SIG-M5 treated with dmso at 0.1 percent for 504 hours (cell line): ENCODE data around the gene RRAGC.
A peak's percentile ranks its signal among the peaks of the same experiment; 100 is the strongest.

ENCODE experiments used
- DNase-seq: peaks from one replicate; lab custom pipeline; 2025; ENCODE audit not compliant: unreplicated experiment; lab: John Stamatoyannopoulos, UW

Gene RRAGC

GRCh38 chr1:38859561-38860453 is at the start of gene RRAGC:
RRAGC (minus strand) TSS chr1:38859772; CDS start chr1:38859646, 126 bp downstream.
- DNase-seq = peak; percentile 95

- DNase-seq = no peak
Observed at GRCh38 chr1:38908821-38909220, 49.2 kb upstream of the RRAGC start.

- no peak for DNase-seq
Observed at GRCh38 chr1:38905985-38906384, 46.4 kb upstream of the RRAGC start.

GRCh38 chr1:38899560-38899959 is 40.0 kb upstream of the RRAGC start:
- DNase-seq = no peak

GRCh38 chr1:38898653-38899230 is 39.2 kb upstream of the RRAGC start:
- no peak for DNase-seq

- no peak for DNase-seq
Observed at GRCh38 chr1:38896169-38896568, 36.6 kb upstream of the RRAGC start.

- no peak for DNase-seq
Observed at GRCh38 chr1:38892976-38893375, 33.4 kb upstream of the RRAGC start.

GRCh38 chr1:38891753-38892152 is 32.2 kb upstream of the RRAGC start:
- DNase-seq = no peak

- DNase-seq = no peak
Observed at GRCh38 chr1:38889589-38889988, 30.0 kb upstream of the RRAGC start.

- no peak for DNase-seq
Observed at GRCh38 chr1:38888423-38889333, 29.1 kb upstream of the RRAGC start.

- DNase-seq = no peak
Observed at GRCh38 chr1:38885092-38885491, 25.5 kb upstream of the RRAGC start.

- DNase-seq = no peak
Observed at GRCh38 chr1:38881487-38881886, 21.9 kb upstream of the RRAGC start, which contains the start of gene GJA9. GJA9 (minus strand) TSS chr1:38881587; CDS start chr1:38876098, 5,489 bp downstream.

- no peak for DNase-seq
Observed at GRCh38 chr1:38875811-38876210, 16.2 kb upstream of the RRAGC start.

- peak; percentile 89 for DNase-seq
Observed at GRCh38 chr1:38873027-38873969, 13.7 kb upstream of the RRAGC start, which contains the start of gene MYCBP. MYCBP (minus strand) TSS chr1:38873348; CDS start chr1:38873305, 43 bp downstream.

- peak; percentile 40 for DNase-seq
Observed at GRCh38 chr1:38872401-38873026, 12.9 kb upstream of the RRAGC start.

GRCh38 chr1:38870996-38871395 is 11.4 kb upstream of the RRAGC start:
- no peak for DNase-seq

- no peak for DNase-seq
Observed at GRCh38 chr1:38867208-38867607, 7.6 kb upstream of the RRAGC start.

GRCh38 chr1:38865112-38865715 is 5.6 kb upstream of the RRAGC start:
- no peak for DNase-seq

- DNase-seq = no peak
Observed at GRCh38 chr1:38860454-38860795, 853 bp upstream of the RRAGC start.
